DMS53 treated with DMSO at 0.1 percent for 48 hours (cell line): Measurements from ENCODE around the gene HEXIM1.

Experiments used
- DNase-seq: peaks from one replicate; lab custom pipeline; 2025; ENCODE audit not compliant: unreplicated experiment; lab: John Stamatoyannopoulos, UW

The HEXIM1 gene

GRCh38 chr17:45129940-45130680, 18.2 kb upstream of the HEXIM1 start:
- DNase-seq, result no peak

DNA sequence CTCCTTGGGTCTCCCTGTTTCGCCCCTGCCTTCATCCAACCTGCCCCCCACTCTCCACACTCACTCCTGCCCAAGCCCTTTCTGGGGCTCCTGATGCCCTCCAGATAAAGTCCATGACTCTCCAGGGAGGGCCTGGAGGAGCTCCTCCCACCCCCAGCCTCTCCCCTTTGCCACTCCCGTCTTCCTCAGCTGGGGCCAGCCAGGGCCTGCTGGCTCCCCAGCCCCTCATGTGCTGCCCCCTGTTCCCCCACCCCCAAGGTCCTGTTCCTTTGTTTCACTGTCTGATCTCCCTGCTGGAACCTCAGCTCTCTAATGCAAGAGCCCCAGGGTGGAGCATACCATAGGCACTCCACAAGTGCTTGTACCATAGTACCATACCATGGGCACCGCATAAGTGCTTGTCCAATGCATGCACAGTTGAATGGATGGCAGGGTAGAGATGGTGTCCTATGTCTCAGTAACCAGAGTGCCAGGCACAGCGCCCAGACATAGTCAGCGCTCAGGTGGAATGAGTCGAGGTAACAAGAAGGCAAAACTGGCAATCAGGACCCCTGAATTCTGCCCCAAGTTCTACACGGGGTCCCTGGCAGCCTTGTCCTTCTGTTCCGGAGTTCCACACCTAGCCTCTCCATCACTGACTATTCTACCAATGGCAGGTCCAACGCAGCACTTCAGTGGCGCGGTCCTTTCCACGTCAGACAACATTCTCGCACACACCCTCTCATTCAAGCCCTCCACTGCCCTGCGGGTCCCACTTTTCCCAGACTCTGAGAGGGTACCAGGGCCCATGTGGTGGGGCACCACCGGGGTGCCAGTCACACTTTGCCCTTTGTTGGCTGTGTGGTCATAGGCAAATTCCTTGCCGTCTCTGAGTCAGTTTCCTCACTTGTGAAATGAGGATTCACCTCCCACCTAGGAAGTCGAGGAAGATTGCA, 17.3 kb upstream of the HEXIM1 start:
- DNase-seq, result no peak

GRCh38 chr17:45131616-45132319, 16.5 kb upstream of the HEXIM1 start:
- no peak for DNase-seq

GRCh38 chr17:45132320-45132571, 16.0 kb upstream of the HEXIM1 start, which contains the start of gene PLCD3:
TSS of gene PLCD3 (minus strand) at chr17:45132515. CDS start at chr17:45132410, 105 bp downstream.
- DNase-seq, result no peak

DNA sequence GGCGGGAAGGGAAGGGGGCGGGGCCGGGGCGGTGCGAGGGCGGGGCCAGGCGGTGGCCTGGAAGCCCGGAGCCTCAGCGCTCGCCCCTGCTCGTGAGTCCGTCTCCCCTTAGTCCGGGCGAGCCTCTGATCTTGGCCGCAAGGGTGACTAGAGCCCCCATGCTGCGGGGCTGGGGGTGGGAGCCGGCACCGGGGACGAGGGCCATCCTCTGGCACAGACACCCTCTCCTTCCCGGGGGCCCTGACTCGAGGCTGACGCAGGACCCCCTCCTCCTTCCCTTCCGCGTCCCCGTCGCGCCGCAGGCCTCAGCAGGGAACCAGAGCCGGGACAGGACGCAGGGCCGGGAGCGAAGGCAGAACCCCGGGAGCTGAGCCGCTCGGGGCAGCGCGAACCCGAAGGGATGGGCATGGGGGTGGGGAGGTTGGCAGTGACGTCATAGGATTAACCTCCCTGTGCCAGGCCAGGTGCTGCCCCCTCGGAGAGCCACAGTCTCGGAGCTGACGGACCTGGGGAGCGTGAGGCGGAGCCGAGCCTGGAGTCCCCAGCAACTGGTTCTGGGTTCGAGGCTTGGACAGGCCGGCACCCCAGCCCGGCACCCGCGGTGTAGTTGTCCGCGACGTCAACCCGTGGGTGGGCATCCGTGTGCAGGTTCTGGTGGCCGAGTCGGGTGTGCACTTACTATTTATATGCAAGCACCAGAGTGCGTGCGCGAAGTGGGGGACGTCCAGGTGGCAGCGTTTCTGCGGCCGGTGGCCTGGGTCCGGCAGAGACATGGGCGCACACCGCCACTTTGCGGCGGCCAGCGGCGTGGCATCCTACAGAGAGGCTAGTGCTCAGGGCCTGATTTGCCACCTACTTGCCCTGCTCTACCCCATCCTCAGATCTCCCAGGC, 15.5 kb upstream of the HEXIM1 start:
- DNase-seq, result peak; percentile 94

DNA sequence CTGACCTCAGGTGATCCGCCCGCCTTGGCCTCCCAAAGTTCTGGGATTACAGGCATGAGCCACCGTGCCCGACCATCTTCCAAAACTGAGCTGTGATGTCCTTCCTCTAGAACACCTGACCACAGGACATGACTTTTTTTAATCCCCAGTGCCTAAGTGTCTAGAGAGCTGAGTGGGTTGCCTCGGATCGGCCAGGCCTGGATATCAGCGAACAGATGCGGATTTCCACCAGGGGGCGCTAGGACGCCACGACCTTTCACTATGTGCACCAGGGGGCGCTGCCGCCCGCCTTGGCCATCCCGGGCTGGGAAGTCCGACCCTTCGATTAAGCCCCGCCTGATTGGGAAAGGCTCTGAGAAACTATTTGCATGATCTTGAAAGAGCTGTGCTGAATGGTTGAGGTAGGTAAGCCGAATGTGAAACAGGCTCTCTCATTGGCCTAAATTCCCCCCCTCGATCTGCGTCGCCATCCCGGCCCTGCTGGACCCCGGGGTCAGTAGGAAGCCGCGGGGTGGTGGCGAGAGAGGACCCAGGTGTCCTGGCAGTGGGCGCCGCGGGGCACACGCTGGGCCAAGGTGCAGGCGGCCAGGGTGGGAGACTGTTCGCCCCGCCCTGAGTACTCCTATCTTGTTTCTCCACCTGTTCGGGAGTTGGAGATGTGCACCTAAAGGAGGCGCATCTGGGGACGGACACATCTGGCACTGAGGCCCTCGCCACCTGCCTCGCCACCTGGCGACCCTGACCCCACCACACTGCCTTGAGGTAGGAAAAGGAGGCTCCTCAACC, 12.9 kb upstream of the HEXIM1 start, which contains the start of gene ACBD4:
Gene ACBD4, plus strand, starts transcription at position 496 of the 786 bp plus-strand sequence. CDS start 458 bp downstream, outside the sequence.
- peak; percentile 99 for DNase-seq

DNA sequence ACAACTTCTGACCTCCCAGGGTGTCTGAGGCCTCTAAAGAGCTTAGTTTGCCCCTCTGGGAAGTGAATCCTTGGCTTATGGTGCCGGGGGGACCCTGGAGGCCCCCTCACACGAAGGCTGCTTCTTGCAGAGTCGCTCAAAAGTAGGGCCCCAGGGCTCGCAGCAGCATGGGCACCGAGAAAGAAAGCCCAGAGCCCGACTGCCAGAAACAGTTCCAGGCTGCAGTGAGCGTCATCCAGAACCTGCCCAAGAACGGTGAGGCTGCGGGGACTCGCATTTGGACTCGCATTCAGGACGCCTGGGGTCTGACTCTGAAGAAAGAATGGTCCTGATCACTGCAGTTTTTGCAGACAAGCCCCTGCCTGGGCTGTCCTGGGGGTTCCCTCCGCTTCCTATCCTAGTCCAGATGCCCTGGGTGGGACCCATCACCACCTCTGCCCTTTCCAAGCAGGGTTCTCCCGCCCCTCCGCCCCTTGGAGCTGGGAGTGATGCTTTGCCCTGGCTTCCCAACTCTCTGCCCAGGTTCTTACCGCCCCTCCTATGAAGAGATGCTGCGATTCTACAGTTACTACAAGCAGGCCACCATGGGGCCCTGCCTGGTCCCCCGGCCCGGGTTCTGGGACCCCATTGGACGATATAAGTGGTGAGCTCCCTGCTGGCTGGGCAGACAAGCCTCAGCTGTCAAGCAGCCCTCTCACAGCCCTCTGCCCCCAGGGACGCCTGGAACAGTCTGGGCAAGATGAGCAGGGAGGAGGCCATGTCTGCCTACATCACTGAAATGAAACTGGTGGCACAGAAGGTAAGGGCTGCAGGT, 12.1 kb upstream of the HEXIM1 start:
- DNase-seq, result no peak

- DNase-seq, result no peak
These were observed 11.3 kb upstream of the HEXIM1 start for GRCh38 chr17:45136846-45137560.

GRCh38 chr17:45137561-45138305, 10.5 kb upstream of the HEXIM1 start:
- no peak for DNase-seq

GRCh38 chr17:45138911-45139532, 9.3 kb upstream of the HEXIM1 start:
- DNase-seq, result no peak

GRCh38 chr17:45139533-45139920, 8.7 kb upstream of the HEXIM1 start:
- no peak for DNase-seq

- DNase-seq, result no peak
These were observed 5.1 kb upstream of the HEXIM1 start for GRCh38 chr17:45143094-45143670.

DNA sequence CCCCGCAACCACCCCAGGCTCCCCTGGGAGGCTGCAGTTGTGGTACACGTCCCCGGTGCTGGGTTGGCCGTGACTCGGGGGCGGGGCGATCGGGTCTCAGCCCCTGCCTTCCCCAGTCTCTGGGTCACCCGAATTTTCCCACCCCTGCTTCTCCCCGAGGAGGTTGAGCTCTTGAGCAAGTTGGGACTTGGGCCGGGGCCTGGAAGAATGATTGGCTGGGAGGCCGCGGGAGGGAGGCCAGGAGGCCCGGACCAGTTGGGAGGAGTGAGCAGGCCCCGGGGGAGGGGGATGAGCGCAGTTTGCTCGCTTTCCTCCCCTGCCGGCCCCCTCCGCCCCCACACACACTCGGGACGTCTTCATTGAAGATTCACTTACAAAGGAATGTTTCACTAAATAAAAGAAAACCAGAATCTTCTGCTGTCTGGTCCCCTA, 4.5 kb upstream of the HEXIM1 start:
- DNase-seq, result no peak

- no peak for DNase-seq
These were observed 3.9 kb upstream of the HEXIM1 start for GRCh38 chr17:45144199-45145034.

DNA sequence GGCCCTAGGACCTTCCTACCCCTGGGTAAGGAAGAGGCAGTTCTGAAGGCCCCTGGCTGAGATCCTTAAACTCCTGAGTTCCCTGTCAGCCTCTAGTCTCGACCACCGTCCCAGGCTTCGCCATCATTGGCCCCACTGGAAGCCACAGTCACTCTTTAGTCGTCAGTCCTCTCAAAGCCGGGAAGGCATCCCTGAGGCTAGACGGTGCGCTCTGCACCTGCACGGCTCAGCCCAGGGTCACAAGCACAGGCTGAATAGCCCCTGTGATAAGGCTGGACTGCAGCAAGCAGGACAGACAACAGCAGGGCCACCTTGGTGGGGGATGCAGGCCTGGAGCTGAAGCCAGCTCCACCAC, 3.3 kb upstream of the HEXIM1 start:
- no peak for DNase-seq

- no peak for DNase-seq
These were observed 2.1 kb upstream of the HEXIM1 start for GRCh38 chr17:45146166-45146565.
